Measurements from ENCODE around the gene LDLRAD4. TPM values are rescaled to one million over a fixed set of nuclear protein-coding genes. Genes with fewer than 3 reads are reported as not detected.

Gene LDLRAD4
- total RNA-seq, 1 experiment from 2014 or later, result not detected

DNA sequence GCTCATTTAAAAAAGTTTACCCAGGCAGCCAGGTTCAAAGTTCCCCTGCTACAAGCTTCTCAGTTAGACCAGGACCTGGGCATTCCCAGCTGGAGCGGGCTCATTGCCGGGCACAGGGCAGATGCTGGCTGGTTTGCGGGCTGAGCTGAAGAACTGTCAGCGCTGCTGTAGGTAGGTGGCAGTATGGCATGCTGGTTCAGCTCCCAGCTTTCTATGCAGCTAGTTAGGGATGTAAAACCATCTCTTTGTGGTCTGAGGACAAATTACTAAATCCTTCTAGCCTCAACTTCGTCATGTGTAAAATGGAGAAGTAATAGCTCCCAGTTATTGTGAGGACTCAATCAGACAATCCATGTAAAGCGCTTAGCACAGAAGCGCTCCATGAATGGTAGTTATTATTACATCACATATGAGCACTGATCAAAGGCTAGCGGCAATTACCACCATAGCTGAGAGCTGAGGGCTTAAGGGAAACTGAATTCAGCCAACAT, 2.4 kb upstream of the LDLRAD4 start:
- no peaks in the 10 kb centered on the region for H3K79me2 ChIP-seq (ENCODE audit: low read length)
- CTCF ChIA-PET, result interaction anchor here (0.6 to 1.2 kb wide), 7 partner anchors 12 to 317 kb away, joined by 3 to 16 read pairs (median 4); no protein-coding TSS in a partner anchor
- no peak overlapping the region for H3K27ac ChIP-seq (ENCODE audit: low read length)
- no peaks in the 10 kb centered on the region for H3K36me3 ChIP-seq (ENCODE audit: low read depth, low read length)
- H3F3A ChIP-seq (ENCODE audit: low read length, unreplicated experiment), result peaks cover 4% of the 10 kb centered on the region
- H2AFZ ChIP-seq (ENCODE audit: low read length), result no peak overlapping the region
- H3K27me3 ChIP-seq (ENCODE audit: low read length), result peaks cover 90% of the 10 kb centered on the region
- TF ChIP-seq EZH2 (IDR thresholded peaks at IDR 0.05; ENCODE audit: low read length, unreplicated experiment) (no peak), CTCF (conservative IDR thresholded peaks at IDR 0.05; ENCODE audit: low read depth, low read length) (peak; percentile 72)
- no peaks in the 10 kb centered on the region for H3K9me2 ChIP-seq (replicated peaks; ENCODE audit: low read length)
- ATAC-seq (peak; percentile 89), DNase-seq (peak; percentile 68)
- H3K9me3 ChIP-seq (ENCODE audit: low read length), result no peaks in the 10 kb centered on the region
- POLR2A ChIA-PET (ENCODE audit: unreplicated experiment), result interaction anchor here (0.6 kb wide), 1 partner anchor 303 kb away, joined by 4 read pairs; no protein-coding TSS in a partner anchor
- no TSS peak for BruUV-seq (replicated peaks)
- H4K20me1 ChIP-seq (ENCODE audit: low read length), result no peaks in the 10 kb centered on the region
- no peak overlapping the region for H3K9ac ChIP-seq (ENCODE audit: low read length)
- intact Hi-C loops (cut with micrococcal nuclease), result loop anchor here (5.0 kb wide), 1 partner anchor 586 kb away; no protein-coding TSS in a partner anchor
- H3K4me3 ChIP-seq (ENCODE audit: low read length), result no peak overlapping the region
- no peak overlapping the region for H3K4me2 ChIP-seq (ENCODE audit: low read length)
- no peaks in the 10 kb centered on the region for H3K4me1 ChIP-seq (ENCODE audit: insufficient read depth, low read length)

GRCh38 chr18:13216711-13217465, 1.7 kb upstream of the LDLRAD4 start:
- DNase-seq (no peak), ATAC-seq (no peak)
- Histone ChIP-seq H4K20me1 (ENCODE audit: low read length) (peaks cover 4% of the 10 kb centered on the region; the same call in 1 of the 2 replicates), H3K9ac (ENCODE audit: low read length) (no peak overlapping the region), H3K9me3 (ENCODE audit: low read length) (no peaks in the 10 kb centered on the region), H3K27ac (ENCODE audit: low read length) (no peak overlapping the region), H3K4me1 (ENCODE audit: insufficient read depth, low read length) (no peaks in the 10 kb centered on the region), H3K79me2 (ENCODE audit: low read length) (no peaks in the 10 kb centered on the region), H3F3A (ENCODE audit: low read length, unreplicated experiment) (peaks cover 4% of the 10 kb centered on the region), H3K4me2 (ENCODE audit: low read length) (peak overlapping the region; percentile 64; the same call in 1 of the 2 replicates), H3K9me2 (replicated peaks; ENCODE audit: low read length) (no peaks in the 10 kb centered on the region), H3K27me3 (ENCODE audit: low read length) (peaks cover 92% of the 10 kb centered on the region), H3K4me3 (ENCODE audit: low read length) (no peak overlapping the region), H3K36me3 (ENCODE audit: low read depth, low read length) (no peaks in the 10 kb centered on the region), H2AFZ (ENCODE audit: low read length) (no peak overlapping the region)
- CTCF ChIA-PET, result interaction anchor here (0.7 to 1.2 kb wide), 5 partner anchors 32 to 314 kb away, joined by 3 to 16 read pairs (median 4); no protein-coding TSS in a partner anchor
- no TSS peak for BruUV-seq (replicated peaks)
- intact Hi-C loops (cut with micrococcal nuclease), result loop anchor here (5.0 kb wide), 1 partner anchor 585 kb away; no protein-coding TSS in a partner anchor
- peak; percentile 60; the same call in 1 of the 2 replicates for TF ChIP-seq EZH2phosphoT487 (IDR thresholded peaks at IDR 0.05; ENCODE audit: borderline replicate concordance, low read length)
- TF ChIP-seq EZH2 (IDR thresholded peaks at IDR 0.05; ENCODE audit: low read length, unreplicated experiment), result no peak
- POLR2A ChIA-PET (ENCODE audit: unreplicated experiment), result interaction anchor here (0.6 kb wide), 1 partner anchor 302 kb away, joined by 4 read pairs; no protein-coding TSS in a partner anchor

DNA sequence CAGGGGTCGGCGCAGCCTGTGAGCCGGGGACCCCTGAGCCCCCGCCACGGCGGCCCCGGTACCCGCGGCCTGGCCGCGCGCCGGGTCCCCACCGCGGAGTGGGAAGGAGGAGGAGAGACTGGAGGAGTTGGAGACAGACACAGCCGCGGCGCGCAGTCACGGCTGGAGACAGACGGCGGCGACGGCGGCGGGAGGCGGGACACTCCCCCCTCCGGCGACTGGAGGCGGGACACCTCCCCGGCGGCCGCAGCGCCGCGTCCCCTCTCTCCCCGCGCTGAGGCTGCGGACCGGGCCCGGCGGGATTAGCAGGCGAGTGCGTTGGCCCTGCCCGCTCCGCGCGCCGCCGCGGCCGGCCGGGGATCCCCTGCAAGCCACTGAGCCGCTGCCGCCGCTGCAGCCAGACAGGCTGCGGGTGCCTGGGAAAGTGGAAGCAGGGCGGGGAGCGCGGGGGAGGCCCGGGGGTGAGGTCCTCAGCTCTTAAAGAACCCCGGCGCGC, 1.0 kb upstream of the LDLRAD4 start:
- ChIA-PET CTCF (no interaction called here), POLR2A (ENCODE audit: unreplicated experiment) (no interaction called here)
- Histone ChIP-seq H3K9me3 (ENCODE audit: low read length) (no peaks in the 10 kb centered on the region), H3K36me3 (ENCODE audit: low read depth, low read length) (no peaks in the 10 kb centered on the region), H3K27ac (ENCODE audit: low read length) (no peak overlapping the region), H3K79me2 (ENCODE audit: low read length) (no peaks in the 10 kb centered on the region), H2AFZ (ENCODE audit: low read length) (no peak overlapping the region), H3F3A (ENCODE audit: low read length, unreplicated experiment) (peaks cover 4% of the 10 kb centered on the region), H3K9ac (ENCODE audit: low read length) (no peak overlapping the region), H3K27me3 (ENCODE audit: low read length) (peaks cover 92% of the 10 kb centered on the region), H3K4me1 (ENCODE audit: insufficient read depth, low read length) (no peaks in the 10 kb centered on the region), H3K4me2 (ENCODE audit: low read length) (peak overlapping the region; percentile 64), H3K9me2 (replicated peaks; ENCODE audit: low read length) (no peaks in the 10 kb centered on the region), H3K4me3 (ENCODE audit: low read length) (peak overlapping the region; percentile 49; the same call in 1 of the 2 replicates), H4K20me1 (ENCODE audit: low read length) (peaks cover 4% of the 10 kb centered on the region; the same call in 1 of the 2 replicates)
- DNase-seq, result no peak
- TF ChIP-seq EZH2phosphoT487 (IDR thresholded peaks at IDR 0.05; ENCODE audit: borderline replicate concordance, low read length) (no peak), CTCF (conservative IDR thresholded peaks at IDR 0.05; ENCODE audit: low read depth, low read length) (no peak), EZH2 (IDR thresholded peaks at IDR 0.05; ENCODE audit: low read length, unreplicated experiment) (no peak)
- BruUV-seq (replicated peaks), result no TSS peak
- intact Hi-C loops (cut with micrococcal nuclease), result loop anchor here (5.0 kb wide), 1 partner anchor 585 kb away; no protein-coding TSS in a partner anchor
- peak; percentile 27; the same call in 1 of the 2 replicates for ATAC-seq
